ENCODE data around the gene SLC10A1. TPM values are rescaled to one million over a fixed set of nuclear protein-coding genes. Genes with fewer than 3 reads are reported as not detected.

Gene SLC10A1
- total RNA-seq (not detected), polyA plus RNA-seq (0.05 TPM)

GRCh38 chr14:69796797-69797500, at the start of gene SLC10A1:
TSS of gene SLC10A1 (minus strand) at chr14:69797241. CDS start at chr14:69797155, 86 bp downstream.
- 86% methylated on average over 11 of the region's 11 CpGs for WGBS
- no peak for DNase-seq (ENCODE audit: extremely low spot score)
- Histone ChIP-seq H3K27ac (ENCODE audit: low read depth) (no peak within 1 kb of the TSS), H3K4me3 (ENCODE audit: low read depth, low read length) (no peak within 1 kb of the TSS), H3K4me1 (ENCODE audit: insufficient read depth) (no peaks in the 10 kb centered on the region), H3K36me3 (ENCODE audit: insufficient read depth) (no peaks in the 10 kb centered on the region)

- DNase-seq (ENCODE audit: extremely low spot score): no peak
- no peaks in the 10 kb centered on the region for H3K36me3 ChIP-seq (ENCODE audit: insufficient read depth)
- H3K27ac ChIP-seq (ENCODE audit: low read depth): no peak overlapping the region
- H3K4me1 ChIP-seq (ENCODE audit: insufficient read depth): no peaks in the 10 kb centered on the region
- no peak overlapping the region for H3K4me3 ChIP-seq (ENCODE audit: low read depth, low read length)
- 31% methylated on average over 5 of the region's 5 CpGs for whole genome bisulfite sequencing
These were observed 48.7 kb upstream of the SLC10A1 start for GRCh38 chr14:69845787-69846186.

- H3K27ac ChIP-seq (ENCODE audit: low read depth): no peak overlapping the region
- no peaks in the 10 kb centered on the region for H3K4me1 ChIP-seq (ENCODE audit: insufficient read depth)
- no peak for DNase-seq (ENCODE audit: extremely low spot score)
- no peaks in the 10 kb centered on the region for H3K36me3 ChIP-seq (ENCODE audit: insufficient read depth)
- WGBS: 67% methylated on average over 2 of the region's 2 CpGs
- H3K4me3 ChIP-seq (ENCODE audit: low read depth, low read length): no peak overlapping the region
These were observed 48.1 kb upstream of the SLC10A1 start for GRCh38 chr14:69845050-69845581.

- no peak for DNase-seq (ENCODE audit: extremely low spot score)
- 86% methylated on average over 2 of the region's 2 CpGs for WGBS
- no peaks in the 10 kb centered on the region for H3K4me1 ChIP-seq (ENCODE audit: insufficient read depth)
- H3K4me3 ChIP-seq (ENCODE audit: low read depth, low read length): no peak overlapping the region
- H3K27ac ChIP-seq (ENCODE audit: low read depth): no peak overlapping the region
- no peaks in the 10 kb centered on the region for H3K36me3 ChIP-seq (ENCODE audit: insufficient read depth)
These were observed 47.1 kb upstream of the SLC10A1 start for GRCh38 chr14:69844171-69844570.

GRCh38 chr14:69842686-69843420, 45.8 kb upstream of the SLC10A1 start:
- WGBS: 73% methylated on average over 13 of the region's 13 CpGs
- no peak overlapping the region for H3K27ac ChIP-seq (ENCODE audit: low read depth)
- H3K4me3 ChIP-seq (ENCODE audit: low read depth, low read length): no peak overlapping the region
- H3K4me1 ChIP-seq (ENCODE audit: insufficient read depth): no peaks in the 10 kb centered on the region
- DNase-seq (ENCODE audit: extremely low spot score): no peak
- H3K36me3 ChIP-seq (ENCODE audit: insufficient read depth): no peaks in the 10 kb centered on the region

DNA sequence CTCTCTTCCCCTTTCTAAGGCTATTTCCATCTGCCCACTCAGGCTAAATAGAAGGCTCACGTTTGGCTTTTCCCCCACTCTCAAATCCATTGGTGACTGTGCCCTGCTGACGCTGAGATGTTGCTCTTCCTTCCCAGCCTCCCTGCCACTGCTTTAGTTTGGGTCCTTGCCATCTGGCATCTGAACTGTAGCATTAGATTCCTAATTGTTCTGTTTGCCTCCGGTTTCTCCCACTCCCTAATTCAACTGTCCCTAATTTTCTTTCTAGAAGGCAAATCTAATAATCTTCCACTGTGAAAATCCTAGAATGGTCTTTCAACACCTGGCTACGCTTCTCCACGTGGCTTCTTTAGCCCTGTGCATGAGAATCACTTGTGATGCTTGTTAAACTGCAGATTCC, 44.6 kb upstream of the SLC10A1 start:
- no peak overlapping the region for H3K4me3 ChIP-seq (ENCODE audit: low read depth, low read length)
- no peaks in the 10 kb centered on the region for H3K4me1 ChIP-seq (ENCODE audit: insufficient read depth)
- no peak overlapping the region for H3K27ac ChIP-seq (ENCODE audit: low read depth)
- 45% methylated on average over 5 of the region's 5 CpGs for WGBS
- DNase-seq (ENCODE audit: extremely low spot score): no peak
- H3K36me3 ChIP-seq (ENCODE audit: insufficient read depth): no peaks in the 10 kb centered on the region

DNA sequence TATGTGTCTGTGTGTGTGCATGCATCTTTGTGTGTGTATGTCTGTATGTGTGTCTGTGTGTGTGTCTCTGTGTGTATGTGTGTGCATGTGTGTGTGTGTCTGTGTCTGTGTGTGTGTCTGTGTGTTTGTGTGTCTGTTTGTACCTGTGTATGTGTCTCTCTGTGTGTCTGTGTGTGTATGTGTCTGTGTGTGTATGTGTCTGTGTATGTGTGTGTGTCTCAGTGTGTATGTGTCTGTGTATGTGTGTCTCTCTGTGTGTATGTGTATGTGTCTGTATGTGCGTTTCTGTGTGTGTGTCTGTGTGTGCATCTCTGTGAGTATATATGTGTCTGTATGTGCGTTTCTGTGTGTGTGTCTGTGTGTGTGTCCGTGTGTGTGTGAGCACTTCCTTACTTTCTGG, 42.6 kb upstream of the SLC10A1 start:
- H3K4me3 ChIP-seq (ENCODE audit: low read depth, low read length): no peak overlapping the region
- WGBS: 94% methylated on average over 3 of the region's 3 CpGs
- no peak overlapping the region for H3K27ac ChIP-seq (ENCODE audit: low read depth)
- no peak for DNase-seq (ENCODE audit: extremely low spot score)
- no peaks in the 10 kb centered on the region for H3K4me1 ChIP-seq (ENCODE audit: insufficient read depth)
- H3K36me3 ChIP-seq (ENCODE audit: insufficient read depth): no peaks in the 10 kb centered on the region

- WGBS: 67% methylated on average over 3 of the region's 3 CpGs
- no peaks in the 10 kb centered on the region for H3K4me1 ChIP-seq (ENCODE audit: insufficient read depth)
These were observed 41.9 kb upstream of the SLC10A1 start for GRCh38 chr14:69838881-69839416.

DNA sequence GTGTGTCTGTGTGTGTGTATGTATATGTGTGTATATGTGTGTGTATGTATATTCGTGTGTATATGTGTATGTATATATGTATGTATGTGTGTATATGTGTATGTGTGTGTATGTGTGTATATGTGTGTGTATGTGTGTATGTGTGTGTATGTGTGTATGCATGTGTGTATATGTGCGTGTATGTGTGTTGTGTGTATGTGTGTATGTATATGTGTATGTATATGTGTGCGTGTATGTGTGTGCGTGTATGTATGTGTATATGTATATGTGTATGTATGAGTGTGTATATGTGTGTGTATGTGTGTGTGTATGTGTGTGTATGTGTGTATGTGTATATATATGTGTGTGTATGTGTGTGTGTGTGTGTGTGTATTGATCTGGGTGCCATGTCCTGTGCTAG, 31.8 kb upstream of the SLC10A1 start:
- no peaks in the 10 kb centered on the region for H3K36me3 ChIP-seq (ENCODE audit: insufficient read depth)
- no peak overlapping the region for H3K4me3 ChIP-seq (ENCODE audit: low read depth, low read length)
- DNase-seq (ENCODE audit: extremely low spot score): no peak
- H3K4me1 ChIP-seq (ENCODE audit: insufficient read depth): no peaks in the 10 kb centered on the region
- no peak overlapping the region for H3K27ac ChIP-seq (ENCODE audit: low read depth)
- 72% methylated on average over 4 of the region's 4 CpGs for WGBS

More at GRCh38 chr14:69838881-69839416, 41.9 kb upstream of the SLC10A1 start:
- no peak for DNase-seq (ENCODE audit: extremely low spot score)
- Histone ChIP-seq H3K36me3 (ENCODE audit: insufficient read depth) (no peaks in the 10 kb centered on the region), H3K27ac (ENCODE audit: low read depth) (no peak overlapping the region), H3K4me3 (ENCODE audit: low read depth, low read length) (no peak overlapping the region)

DNA sequence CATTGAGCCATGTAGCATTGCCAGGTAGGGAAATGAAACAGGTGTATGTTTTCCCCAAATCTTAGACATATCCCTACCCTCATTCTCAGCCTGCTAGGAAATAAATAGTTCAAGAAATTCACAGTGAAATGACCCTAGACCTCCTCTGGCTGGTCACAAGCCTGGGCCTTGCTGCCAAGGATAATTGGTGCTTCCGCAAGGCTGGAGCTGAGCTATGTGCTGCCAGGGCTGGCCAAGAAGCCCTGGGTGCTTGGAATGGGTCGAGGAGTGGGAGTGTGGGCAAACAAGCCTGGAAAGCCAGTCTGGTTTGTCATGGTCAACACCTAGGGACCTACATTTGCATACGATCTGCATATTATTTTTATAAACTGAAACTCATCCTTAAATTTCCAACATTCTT, 31.3 kb upstream of the SLC10A1 start:
- Histone ChIP-seq H3K4me1 (ENCODE audit: insufficient read depth) (no peaks in the 10 kb centered on the region), H3K4me3 (ENCODE audit: low read depth, low read length) (no peak overlapping the region), H3K36me3 (ENCODE audit: insufficient read depth) (no peaks in the 10 kb centered on the region), H3K27ac (ENCODE audit: low read depth) (no peak overlapping the region)
- WGBS: 86% methylated on average over 3 of the region's 3 CpGs
- DNase-seq (ENCODE audit: extremely low spot score): no peak

- Histone ChIP-seq H3K4me3 (ENCODE audit: low read depth, low read length) (no peak overlapping the region), H3K4me1 (ENCODE audit: insufficient read depth) (no peaks in the 10 kb centered on the region), H3K27ac (ENCODE audit: low read depth) (no peak overlapping the region), H3K36me3 (ENCODE audit: insufficient read depth) (no peaks in the 10 kb centered on the region)
- 56% methylated on average over 4 of the region's 4 CpGs for WGBS
- no peak for DNase-seq (ENCODE audit: extremely low spot score)
These were observed 30.5 kb upstream of the SLC10A1 start for GRCh38 chr14:69827560-69827959.

DNA sequence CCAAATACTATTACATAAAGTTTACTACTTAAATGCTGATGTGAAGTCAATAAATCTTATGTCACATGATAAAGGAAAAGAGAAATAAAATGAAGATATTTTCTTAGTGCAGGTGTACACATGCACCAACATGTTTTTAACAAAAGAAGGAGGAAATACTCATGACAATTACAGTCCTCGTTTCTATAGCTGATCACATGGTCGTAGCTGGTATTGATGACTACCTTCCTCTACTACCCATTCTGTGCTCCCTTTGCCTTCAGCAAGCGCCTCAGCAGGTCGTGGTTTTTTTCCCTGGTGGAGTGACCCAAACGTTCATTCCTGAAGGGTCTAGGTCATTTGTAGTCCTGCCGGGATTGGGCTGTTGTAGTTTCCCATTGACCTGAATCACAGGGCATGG, 25.4 kb upstream of the SLC10A1 start:
- H3K4me1 ChIP-seq (ENCODE audit: insufficient read depth): no peaks in the 10 kb centered on the region
- no peak overlapping the region for H3K27ac ChIP-seq (ENCODE audit: low read depth)
- DNase-seq (ENCODE audit: extremely low spot score): no peak
- H3K36me3 ChIP-seq (ENCODE audit: insufficient read depth): no peaks in the 10 kb centered on the region
- WGBS: 82% methylated on average over 6 of the region's 6 CpGs
- no peak overlapping the region for H3K4me3 ChIP-seq (ENCODE audit: low read depth, low read length)

GRCh38 chr14:69820991-69821390, 23.9 kb upstream of the SLC10A1 start:
- H3K4me3 ChIP-seq (ENCODE audit: low read depth, low read length): no peak overlapping the region
- H3K27ac ChIP-seq (ENCODE audit: low read depth): no peak overlapping the region
- H3K4me1 ChIP-seq (ENCODE audit: insufficient read depth): no peaks in the 10 kb centered on the region
- 78% methylated on average over 2 of the region's 2 CpGs for whole genome bisulfite sequencing
- H3K36me3 ChIP-seq (ENCODE audit: insufficient read depth): no peaks in the 10 kb centered on the region
- no peak for DNase-seq (ENCODE audit: extremely low spot score)

- no peaks in the 10 kb centered on the region for H3K36me3 ChIP-seq (ENCODE audit: insufficient read depth)
- H3K27ac ChIP-seq (ENCODE audit: low read depth): no peak overlapping the region
- WGBS: 78% methylated on average over 8 of the region's 8 CpGs
- no peak overlapping the region for H3K4me3 ChIP-seq (ENCODE audit: low read depth, low read length)
- DNase-seq (ENCODE audit: extremely low spot score): no peak
- no peaks in the 10 kb centered on the region for H3K4me1 ChIP-seq (ENCODE audit: insufficient read depth)
These were observed 22.6 kb upstream of the SLC10A1 start for GRCh38 chr14:69819607-69820006.
